OCI-LY7 (cell line): ENCODE results near the gene HOTAIR.

Source experiments
- EZH2phosphoT487 ChIP-seq: fragments of 200-600 bp; sonication (generic); IDR thresholded peaks from 2 replicates; pipeline ENCODE4 v1.6.1; 2018; ENCODE audit warnings: low read depth, borderline replicate concordance, mild to moderate bottlenecking, mixed run types, antibody characterized with exemption, low read length, moderate library complexity, mixed read lengths
- TF ChIP-seq, protein P1 (sequence below): fragments of 200-600 bp; sonication (generic); conservative IDR thresholded peaks from 2 replicates; pipeline ENCODE4 v1.5.1; 2014; ENCODE audit warnings: mild to moderate bottlenecking, antibody characterized with exemption, low read length, moderate library complexity, mixed read lengths

DNA sequence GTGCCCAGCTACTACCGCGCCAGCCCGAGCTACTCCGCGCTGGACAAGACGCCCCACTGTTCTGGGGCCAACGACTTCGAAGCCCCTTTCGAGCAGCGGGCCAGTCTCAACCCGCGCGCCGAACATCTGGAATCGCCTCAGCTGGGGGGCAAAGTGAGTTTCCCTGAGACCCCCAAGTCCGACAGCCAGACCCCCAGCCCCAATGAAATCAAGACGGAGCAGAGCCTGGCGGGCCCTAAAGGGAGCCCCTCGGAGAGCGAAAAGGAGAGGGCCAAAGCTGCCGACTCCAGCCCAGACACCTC, 10.9 kb upstream of the HOTAIR start:
- TF ChIP-seq, protein P1, sequence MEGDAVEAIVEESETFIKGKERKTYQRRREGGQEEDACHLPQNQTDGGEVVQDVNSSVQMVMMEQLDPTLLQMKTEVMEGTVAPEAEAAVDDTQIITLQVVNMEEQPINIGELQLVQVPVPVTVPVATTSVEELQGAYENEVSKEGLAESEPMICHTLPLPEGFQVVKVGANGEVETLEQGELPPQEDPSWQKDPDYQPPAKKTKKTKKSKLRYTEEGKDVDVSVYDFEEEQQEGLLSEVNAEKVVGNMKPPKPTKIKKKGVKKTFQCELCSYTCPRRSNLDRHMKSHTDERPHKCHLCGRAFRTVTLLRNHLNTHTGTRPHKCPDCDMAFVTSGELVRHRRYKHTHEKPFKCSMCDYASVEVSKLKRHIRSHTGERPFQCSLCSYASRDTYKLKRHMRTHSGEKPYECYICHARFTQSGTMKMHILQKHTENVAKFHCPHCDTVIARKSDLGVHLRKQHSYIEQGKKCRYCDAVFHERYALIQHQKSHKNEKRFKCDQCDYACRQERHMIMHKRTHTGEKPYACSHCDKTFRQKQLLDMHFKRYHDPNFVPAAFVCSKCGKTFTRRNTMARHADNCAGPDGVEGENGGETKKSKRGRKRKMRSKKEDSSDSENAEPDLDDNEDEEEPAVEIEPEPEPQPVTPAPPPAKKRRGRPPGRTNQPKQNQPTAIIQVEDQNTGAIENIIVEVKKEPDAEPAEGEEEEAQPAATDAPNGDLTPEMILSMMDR, result no peak
- TF ChIP-seq EZH2phosphoT487, result no peak
